Iris pigment epithelial cell (primary cell): ENCODE results near the gene RBM25.
"Not testable (repeated sequence)": the region's sequence is repeated elsewhere in the genome, so short reads cannot be mapped to it uniquely, and the experiment has no call there.

Experiments
- DNase-seq: peaks from one replicate; pipeline ENCODE4 v3.0.0-alpha.2; 2011; ENCODE audit warnings: low read depth

The RBM25 gene

GRCh38 chr14:73058224-73058921 lies at the start of gene RBM25:
TSS of gene RBM25 (plus strand) at chr14:73058534. CDS start at chr14:73071642, 13,108 bp downstream.
- peak; percentile 99 for DNase-seq

- not testable (repeated sequence) for DNase-seq
These were observed 47.1 kb upstream of the RBM25 start for GRCh38 chr14:73011189-73011588.

GRCh38 chr14:73014105-73014504 lies 44.2 kb upstream of the RBM25 start:
- DNase-seq = peak; percentile 82

- DNase-seq = not testable (repeated sequence)
These were observed 42.8 kb upstream of the RBM25 start for GRCh38 chr14:73015552-73015951.

GRCh38 chr14:73016011-73016410 lies 42.3 kb upstream of the RBM25 start:
- not testable (repeated sequence) for DNase-seq

GRCh38 chr14:73022051-73022450 lies 36.3 kb upstream of the RBM25 start:
- DNase-seq = no peak

- DNase-seq = peak; percentile 29
These were observed 32.8 kb upstream of the RBM25 start for GRCh38 chr14:73025544-73025943.

- DNase-seq = no peak
These were observed 32.0 kb upstream of the RBM25 start for GRCh38 chr14:73026243-73026844.

GRCh38 chr14:73026845-73027542 lies 31.3 kb upstream of the RBM25 start, which contains the start of gene ZFYVE1:
TSS of gene ZFYVE1 (minus strand) at chr14:73027106. CDS start at chr14:73024508, 2,598 bp downstream.
- DNase-seq = peak; percentile 100

- DNase-seq = no peak
These were observed 30.8 kb upstream of the RBM25 start for GRCh38 chr14:73027546-73027945.

GRCh38 chr14:73027984-73028383 lies 30.4 kb upstream of the RBM25 start:
- no peak for DNase-seq

GRCh38 chr14:73036706-73037450 lies 21.5 kb upstream of the RBM25 start:
- peak; percentile 38 for DNase-seq

- no peak for DNase-seq
These were observed 10.5 kb upstream of the RBM25 start for GRCh38 chr14:73047808-73048207.

GRCh38 chr14:73049428-73049827 lies 8.9 kb upstream of the RBM25 start:
- DNase-seq = no peak

GRCh38 chr14:73055251-73055650 lies 3.1 kb upstream of the RBM25 start:
- no peak for DNase-seq

GRCh38 chr14:73057944-73058223 lies 450 bp upstream of the RBM25 start:
- no peak for DNase-seq

- DNase-seq = peak; percentile 39
These were observed 764 bp downstream of the RBM25 start for GRCh38 chr14:73058922-73059673.

GRCh38 chr14:73069585-73069984 lies 11.3 kb downstream of the RBM25 start:
- DNase-seq = no peak

GRCh38 chr14:73091044-73091443 lies 32.7 kb downstream of the RBM25 start:
- no peak for DNase-seq

- DNase-seq = no peak
These were observed 39.1 kb downstream of the RBM25 start for GRCh38 chr14:73097421-73097820.

- no peak for DNase-seq
These were observed 42.0 kb downstream of the RBM25 start for GRCh38 chr14:73100334-73100733.
